A549 (cell line): ENCODE data around the gene RGS17. TPM values are rescaled to one million over a fixed set of nuclear protein-coding genes. Genes with fewer than 3 reads are reported as not detected.

Source experiments
- ATAC-seq, 2 experiments: fragments of 200-7000 bp in 1 of 2; fragments of >200 bp in 1 of 2; cut with Nextera tagmentation in 1 of 2; cut with Tn5 transposase in 1 of 2; 3 replicates each; pipeline versions ENCODE4 v1.8.0 to v1.9.1; 2018 to 2020; ENCODE audit warnings: mild to moderate bottlenecking in 1 of 2, moderate library complexity in 1 of 2
- CTCF ChIA-PET: fragments of 300-600 bp; sonication (Branson Sonifier 250); formaldehyde crosslinking; extraction: SDS; loops from one replicate; lab custom pipeline; 2021; ENCODE audit warnings: antibody characterized with exemption, inconsistent platforms; lab: Yijun Ruan, JAX
- POLR2A ChIA-PET: fragments of 350-600 bp; formaldehyde crosslinking; extraction: SDS; loops from one replicate; lab custom pipeline; 2021; ENCODE audit warnings: antibody characterized with exemption, inconsistent platforms; lab: Yijun Ruan, JAX
- DNase-seq, 2 experiments: peaks; one replicate each; pipeline versions ENCODE4 v3.0.0 to v3.0.0-alpha.2; 2011 to 2016; ENCODE audit warnings: low read depth in 1 of 2, low spot score in 1 of 2
- FAIRE-seq: peaks from 2 replicates; lab custom pipeline; 2011; peaks lifted over from hg19 to GRCh38; lab: Jason Lieb, UNC
- H3K27ac ChIP-seq, 2 experiments: fragments of >200 bp; sonication (Bioruptor Twin); formaldehyde crosslinking; 3 replicates each; pipeline ENCODE4 v1.5.1; 2016 to 2017
- H3K4me1 ChIP-seq: fragments of >200 bp; sonication (Bioruptor Twin); formaldehyde crosslinking; 3 replicates; pipeline ENCODE4 v1.6.1; 2016
- H3K4me2 ChIP-seq: fragments of >200 bp; sonication (Bioruptor Twin); formaldehyde crosslinking; 3 replicates; pipeline ENCODE4 v1.6.1; 2016
- H3K4me3 ChIP-seq: fragments of >200 bp; sonication (Bioruptor Twin); formaldehyde crosslinking; 3 replicates; pipeline ENCODE4 v1.5.1; 2016
- H3K9me3 ChIP-seq: fragments of >200 bp; sonication (Bioruptor Twin); formaldehyde crosslinking; 3 replicates; pipeline ENCODE4 v1.6.1; 2016
- E2F6 ChIP-seq: IDR thresholded peaks from 2 replicates; pipeline ENCODE4 v1.6.1; 2012; ENCODE audit warnings: low read depth, borderline replicate concordance
- EHF ChIP-seq: fragments of 250-450 bp; sonication (Bioruptor Pico); IDR thresholded peaks from 2 replicates; pipeline ENCODE4 v1.5.0; 2020; ENCODE audit warnings: mild to moderate bottlenecking
- ESRRA ChIP-seq: fragments of 150-350 bp; IDR thresholded peaks from 2 replicates; pipeline ENCODE4 v1.6.1; 2014; ENCODE audit warnings: mild to moderate bottlenecking, low read length, borderline replicate concordance
- FOSB ChIP-seq: fragments of 250-450 bp; sonication (Bioruptor Pico); IDR thresholded peaks from 2 replicates; pipeline ENCODE4 v1.5.0; 2020; ENCODE audit warnings: mild to moderate bottlenecking, moderate library complexity
- HOXA7 ChIP-seq: fragments of 250-450 bp; sonication (Bioruptor Pico); IDR thresholded peaks from 2 replicates; pipeline ENCODE4 v1.5.0; 2020; ENCODE audit warnings: mild to moderate bottlenecking, moderate library complexity
- JUN ChIP-seq, 2 experiments: fragments of >200 bp; sonication (Bioruptor Twin); formaldehyde crosslinking; IDR thresholded peaks; 2 replicates in 1 of 2; 3 replicates in 1 of 2; pipeline ENCODE4 v1.6.1; 2016 to 2017
- KDM1A ChIP-seq: fragments of 200-600 bp; sonication (generic); IDR thresholded peaks from 2 replicates; pipeline ENCODE4 v1.6.1; 2016; ENCODE audit warnings: low read depth, mild to moderate bottlenecking
- MAFK ChIP-seq: fragments of 450-650 bp; IDR thresholded peaks from 2 replicates; pipeline ENCODE4 v1.6.1; 2014; ENCODE audit not compliant: partially characterized antibody
- MAX ChIP-seq: IDR thresholded peaks from 2 replicates; pipeline ENCODE4 v1.6.1; 2012
- PHF8 ChIP-seq: fragments of 200-600 bp; sonication (generic); IDR thresholded peaks from 2 replicates; pipeline ENCODE4 v1.6.1; 2016; ENCODE audit warnings: low read depth, mild to moderate bottlenecking, antibody characterized with exemption, moderate library complexity, borderline replicate concordance
- POLR2AphosphoS2 ChIP-seq: conservative IDR thresholded peaks from 2 replicates; pipeline ENCODE4 v1.6.1; 2012; ENCODE audit warnings: low read length, improper control_type of control experiment, inconsistent platforms
- REST ChIP-seq: fragments of 200-600 bp; sonication (generic); IDR thresholded peaks from 2 replicates; pipeline ENCODE4 v1.6.1; 2016; ENCODE audit warnings: antibody characterized with exemption, mild to moderate bottlenecking, moderate library complexity
- RNF2 ChIP-seq: fragments of 200-600 bp; sonication (generic); IDR thresholded peaks from 2 replicates; pipeline ENCODE4 v1.6.1; 2016; ENCODE audit warnings: low read depth, mild to moderate bottlenecking, antibody characterized with exemption, moderate library complexity, borderline replicate concordance
- TFCP2L1 ChIP-seq: fragments of 250-450 bp; sonication (Bioruptor Pico); IDR thresholded peaks from 2 replicates; pipeline ENCODE4 v1.5.0; 2021; ENCODE audit warnings: mild to moderate bottlenecking
- USF2 ChIP-seq: fragments of 450-650 bp; IDR thresholded peaks from 2 replicates; pipeline ENCODE4 v1.6.1; 2014; ENCODE audit warnings: antibody characterized with exemption
- ZC3H11A ChIP-seq: fragments of 450-650 bp; IDR thresholded peaks from 2 replicates; pipeline ENCODE4 v1.6.1; 2014; ENCODE audit warnings: antibody characterized with exemption, mild to moderate bottlenecking
- ZNF302 ChIP-seq: fragments of 250-450 bp; sonication (Bioruptor Pico); IDR thresholded peaks from 2 replicates; pipeline ENCODE4 v1.9.0; 2021; ENCODE audit warnings: inconsistent platforms, mild to moderate bottlenecking, moderate library complexity
- ZSCAN20 ChIP-seq: fragments of 250-450 bp; sonication (Bioruptor Pico); IDR thresholded peaks from 2 replicates; pipeline ENCODE4 v1.8.0; 2022; ENCODE audit warnings: mild to moderate bottlenecking, moderate library complexity
- WGBS: methylation state at CpG from one replicate; pipeline ENCODE4 v1.1.6; 2017; ENCODE audit errors: missing lambda C conversion rate; 5-methylcytosine and 5-hydroxymethylcytosine counted together
- polyA plus RNA-seq, 4 experiments: library from polyadenylated mRNA; depleted of rRNA in 3 of 4; stranded (reverse); fragments of >200 nt; fragmentation: RNase III in 1 of 4; extraction: RNeasy Plus Mini Kit Qiagen cat#74134 plus additional on column Dnase treatment in 1 of 4; gene quantifications; 2 replicates in 3 of 4; 3 replicates in 1 of 4; pipeline ENCODE4 v1.2.3, GENCODE V29; 2011 to 2017

Gene RGS17
- polyA plus RNA-seq, 2 of the 4 experiments (the other 2 are of a cell fraction): 3.2 to 9.8 TPM

- no peak for DNase-seq
- CTCF ChIA-PET: no interaction called here
- TF ChIP-seq ZC3H11A (no peak), MAX (peak; percentile 35)
- TF ChIP-seq, all 56 proteins: peak for 1
- FAIRE-seq (no peak), ATAC-seq (peak; percentile 26 to 35)
- Histone ChIP-seq H3K4me1 (peaks cover 46% of the 10 kb centered on the region), H3K27ac (peak overlapping the region; percentile 76 to 92), H3K4me3 (peak overlapping the region; percentile 69), H3K4me2 (peak overlapping the region; percentile 90), H3K9me3 (no peaks in the 10 kb centered on the region)
- POLR2A ChIA-PET: interaction anchor here (0.7 to 1.9 kb wide), 6 partner anchors 9 to 602 kb away, joined by 3 to 11 read pairs (median 6); partner anchors contain the start of gene MTRF1L
- WGBS: 1% methylated on average over 25 of the region's 71 CpGs
Observed at GRCh38 chr6:152981989-152982903, 148.8 kb downstream of the RGS17 start.

- ChIA-PET CTCF (no interaction called here), POLR2A (no interaction called here)
- FAIRE-seq: no peak
- Histone ChIP-seq H3K4me2 (peak overlapping the region; percentile 90), H3K4me3 (peak overlapping the region; percentile 69), H3K4me1 (peaks cover 56% of the 10 kb centered on the region), H3K27ac (peak overlapping the region; percentile 37 to 76; a peak in 3 of 6 replicates), H3K9me3 (no peaks in the 10 kb centered on the region)
- no peak for DNase-seq
- 5% methylated on average over 2 of the region's 2 CpGs for WGBS
- TF ChIP-seq JUN (IDR thresholded peaks at IDR 0.05): no peak
- no peak for TF ChIP-seq PHF8
- no peak for TF ChIP-seq USF2
- no peak for TF ChIP-seq E2F6
- TF ChIP-seq FOSB (CRISPR knock-in tag): no peak
- TF ChIP-seq ESRRA: no peak
- no peak for TF ChIP-seq EHF
- TF ChIP-seq MAFK: no peak
- no peak for TF ChIP-seq ZSCAN20 (CRISPR knock-in tag)
- no peak for TF ChIP-seq TFCP2L1 (CRISPR knock-in tag)
- no peak for ATAC-seq
Observed at GRCh38 chr6:152981219-152981618, 149.9 kb downstream of the RGS17 start.

- Histone ChIP-seq H3K27ac (peak overlapping the region in 1 of 2 experiments; percentile 1; a peak in 1 of 6 replicates), H3K4me2 (peak overlapping the region; percentile 90), H3K9me3 (no peaks in the 10 kb centered on the region), H3K4me3 (peak overlapping the region; percentile 69), H3K4me1 (peaks cover 56% of the 10 kb centered on the region)
- no peak for FAIRE-seq
- TF ChIP-seq POLR2AphosphoS2 (no peak), TFCP2L1 (CRISPR knock-in tag) (no peak), MAX (no peak), RNF2 (no peak), KDM1A (0 out of 2 replicates have a peak, but pooled peaks have one; percentile 28), REST (no peak), HOXA7 (CRISPR knock-in tag) (no peak), ZNF302 (no peak)
- DNase-seq: no peak
- WGBS: 10% methylated on average over 1 of the region's 1 CpG
- ChIA-PET CTCF (no interaction called here), POLR2A (no interaction called here)
- no peak for ATAC-seq
Observed at GRCh38 chr6:152980656-152981055, 150.4 kb downstream of the RGS17 start.
